ENCODE measurements around the gene PHLDA2. TPM values are rescaled to one million over a fixed set of nuclear protein-coding genes. Genes with fewer than 3 reads are reported as not detected.

The PHLDA2 gene
- total and polyA plus RNA-seq, 8 donors: 0.16 to 9.0 (median 2.6) TPM

DNA sequence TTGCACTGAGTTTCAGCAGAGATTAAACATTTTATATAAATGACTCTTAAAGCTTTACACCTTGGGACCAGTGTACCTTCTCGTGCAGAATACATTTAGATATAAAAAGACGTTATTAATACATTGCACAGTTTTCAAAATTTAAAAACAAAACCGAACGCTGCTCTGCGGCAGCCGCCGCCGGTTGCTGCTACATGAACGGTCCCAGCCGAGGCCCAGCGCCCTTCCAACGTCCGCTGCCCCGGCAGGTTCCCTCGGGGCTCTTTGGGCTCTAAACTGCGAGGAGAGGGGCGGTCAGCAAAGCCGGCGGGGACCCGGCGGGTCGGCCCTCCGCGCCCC lies 45.6 kb downstream of the PHLDA2 start:
- DNase-seq: no peak
- H3K9me3 ChIP-seq: no peaks in the 10 kb centered on the region
- FAIRE-seq: no peak
- TF ChIP-seq CTCF (IDR thresholded peaks at IDR 0.05): no peak
- H3K27me3 ChIP-seq: no peaks in the 10 kb centered on the region
- no peak for ATAC-seq
- H3K4me3 ChIP-seq: peak overlapping the region; percentile 26 to 75 (median 54)
- peak overlapping the region in 3 of 4 donors; percentile 28 to 49 (median 36) for H3K27ac ChIP-seq
- 38 to 39% methylated on average over 24 of the region's 24 CpGs for WGBS, 2 donors
- H3K4me1 ChIP-seq: no peaks in the 10 kb centered on the region
- intact Hi-C loops (cut with DNase I): loop anchor here in 2 of 3 donors (10.0 kb wide), 1 partner anchor 189 kb away; the partner anchor contains the start of gene KCNQ1OT1 (in 2 of the 2)
- H3K36me3 ChIP-seq: no peaks in the 10 kb centered on the region

- TF ChIP-seq CTCF (IDR thresholded peaks at IDR 0.05): no peak
- WGBS, 2 donors: 62% methylated on average over 11 of the region's 11 CpGs
- FAIRE-seq (no peak), DNase-seq (peak in 2 of 6 donors; percentile 54 to 64), ATAC-seq (no peak)
- Histone ChIP-seq H3K27me3 (no peaks in the 10 kb centered on the region), H3K4me3 (peak overlapping the region in 2 of 4 donors; percentile 62 to 75), H3K9me3 (no peaks in the 10 kb centered on the region), H3K27ac (no peak overlapping the region), H3K4me1 (no peaks in the 10 kb centered on the region), H3K36me3 (no peaks in the 10 kb centered on the region)
- intact Hi-C loops (cut with DNase I): loop anchor here in 2 of 3 donors (10.0 kb wide), 1 partner anchor 188 kb away; the partner anchor contains the start of gene KCNQ1OT1 (in 2 of the 2)
Observed at GRCh38 chr11:2882396-2883110, 46.7 kb downstream of the PHLDA2 start.

DNA sequence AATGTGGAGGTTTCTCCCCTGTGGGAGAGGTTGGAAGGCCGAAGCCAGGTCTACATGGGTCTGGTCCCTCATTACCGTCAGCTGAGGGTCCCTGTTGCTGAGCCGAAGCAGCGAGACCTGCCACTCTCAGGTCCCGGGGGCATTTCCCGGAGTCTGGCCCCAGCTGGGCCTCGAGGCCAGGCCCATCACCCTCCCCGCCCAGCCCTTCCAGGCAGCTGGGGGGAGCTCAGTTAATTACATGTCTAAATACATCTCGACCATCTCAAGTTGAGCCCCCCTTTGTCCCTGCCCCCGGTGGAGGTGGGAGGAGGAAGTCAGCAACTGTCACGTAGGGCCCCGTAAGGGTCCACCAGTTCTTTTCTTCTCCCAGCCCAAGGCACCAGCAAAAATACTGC lies 47.2 kb downstream of the PHLDA2 start:
- Histone ChIP-seq H3K27me3 (no peaks in the 10 kb centered on the region), H3K4me1 (no peaks in the 10 kb centered on the region), H3K4me3 (no peak overlapping the region), H3K9me3 (no peaks in the 10 kb centered on the region), H3K36me3 (no peaks in the 10 kb centered on the region), H3K27ac (no peak overlapping the region)
- FAIRE-seq: no peak
- 66 to 74% methylated on average over 12 of the region's 12 CpGs for WGBS, 2 donors
- DNase-seq: peak in 2 of 6 donors; percentile 54 to 59
- intact Hi-C loops (cut with DNase I): loop anchor here in 2 of 3 donors (10.0 kb wide), 1 partner anchor 187 kb away; the partner anchor contains the start of gene KCNQ1OT1 (in 2 of the 2)
- TF ChIP-seq CTCF (IDR thresholded peaks at IDR 0.05): no peak
- ATAC-seq: no peak

GRCh38 chr11:2881076-2881980 lies 47.9 kb downstream of the PHLDA2 start:
- 78% methylated on average over 19 of the region's 19 CpGs for WGBS, 2 donors
- Histone ChIP-seq H3K4me3 (no peak overlapping the region), H3K4me1 (no peaks in the 10 kb centered on the region), H3K27me3 (no peaks in the 10 kb centered on the region), H3K27ac (no peak overlapping the region), H3K36me3 (no peaks in the 10 kb centered on the region), H3K9me3 (no peaks in the 10 kb centered on the region)
- no peak for TF ChIP-seq CTCF (IDR thresholded peaks at IDR 0.05)
- DNase-seq (peak in 1 of 6 donors; percentile 56), FAIRE-seq (no peak), ATAC-seq (no peak)
- intact Hi-C loops (cut with DNase I): loop anchor here in 2 of 3 donors (10.0 kb wide), 1 partner anchor 187 kb away; the partner anchor contains the start of gene KCNQ1OT1 (in 2 of the 2)
